Karpas-422 (cell line): ENCODE measurements around the gene SUPT6H. TPM values are rescaled to one million over a fixed set of nuclear protein-coding genes. Genes with fewer than 3 reads are reported as not detected.

ENCODE experiments used
- DNase-seq: peaks from one replicate; pipeline ENCODE4 v3.0.0-alpha.2; 2015
- H2AFZ ChIP-seq: fragments of 200-600 bp; sonication (generic); 2 replicates; pipeline ENCODE4 v1.6.1; 2014; ENCODE audit warnings: antibody characterized with exemption, low read length, mixed read lengths
- H3K27ac ChIP-seq: fragments of 200-600 bp; sonication (generic); 2 replicates; pipeline ENCODE4 v1.5.1; 2014; ENCODE audit warnings: mild to moderate bottlenecking, low read length, moderate library complexity
- H3K27me3 ChIP-seq: fragments of 200-600 bp; sonication (generic); 2 replicates; pipeline ENCODE4 v1.6.1; 2014; ENCODE audit warnings: low read length, mixed read lengths
- H3K36me3 ChIP-seq: fragments of 200-600 bp; sonication (generic); 2 replicates; pipeline ENCODE4 v1.6.1; 2014; ENCODE audit warnings: low read length, mixed read lengths; ENCODE audit not compliant: insufficient read depth
- H3K4me1 ChIP-seq: fragments of 200-600 bp; sonication (generic); 2 replicates; pipeline ENCODE4 v1.6.1; 2014; ENCODE audit warnings: mild to moderate bottlenecking, low read length, mixed read lengths
- H3K4me2 ChIP-seq: fragments of 200-600 bp; sonication (generic); 2 replicates; pipeline ENCODE4 v1.6.1; 2014; ENCODE audit warnings: low read length, low read depth, mild to moderate bottlenecking; ENCODE audit not compliant: poor library complexity, severe bottlenecking
- H3K4me3 ChIP-seq: fragments of 200-600 bp; sonication (generic); 2 replicates; pipeline ENCODE4 v1.5.1; 2014; ENCODE audit warnings: mild to moderate bottlenecking, antibody characterized with exemption, low read length, mixed read lengths
- H3K79me2 ChIP-seq: fragments of 200-600 bp; sonication (generic); 2 replicates; pipeline ENCODE4 v1.6.1; 2014; ENCODE audit warnings: mild to moderate bottlenecking, low read length, mixed read lengths
- H3K9ac ChIP-seq: fragments of 200-600 bp; sonication (generic); 2 replicates; pipeline ENCODE4 v1.6.0; 2014; ENCODE audit warnings: low read length
- H3K9me2 ChIP-seq: fragments of 200-600 bp; sonication (generic), shearing (Covaris generic); replicated peaks from 2 replicates; pipeline ENCODE4 v1.6.0; 2014; ENCODE audit warnings: mild to moderate bottlenecking, low read length, moderate library complexity; ENCODE audit not compliant: insufficient read depth
- H3K9me3 ChIP-seq: fragments of 300-700, 200-600 bp; sonication (generic); 2 replicates; pipeline ENCODE4 v1.6.1; 2014; ENCODE audit warnings: low read length, mixed read lengths
- H4K20me1 ChIP-seq: fragments of 200-600 bp; sonication (generic); 2 replicates; pipeline ENCODE4 v1.6.1; 2014; ENCODE audit warnings: mild to moderate bottlenecking, antibody characterized with exemption, low read length, low read depth; ENCODE audit not compliant: insufficient read depth
- total RNA-seq: library from RNA; depleted of rRNA; stranded (reverse); fragments of >200 nt; shearing (Covaris generic); gene quantifications from 2 replicates; pipeline ENCODE4 v1.2.3, GENCODE V29; 2014; ENCODE audit warnings: low replicate concordance

Gene SUPT6H
- total RNA-seq, 1 experiment from 2014 or later, result 91.5 TPM

DNA sequence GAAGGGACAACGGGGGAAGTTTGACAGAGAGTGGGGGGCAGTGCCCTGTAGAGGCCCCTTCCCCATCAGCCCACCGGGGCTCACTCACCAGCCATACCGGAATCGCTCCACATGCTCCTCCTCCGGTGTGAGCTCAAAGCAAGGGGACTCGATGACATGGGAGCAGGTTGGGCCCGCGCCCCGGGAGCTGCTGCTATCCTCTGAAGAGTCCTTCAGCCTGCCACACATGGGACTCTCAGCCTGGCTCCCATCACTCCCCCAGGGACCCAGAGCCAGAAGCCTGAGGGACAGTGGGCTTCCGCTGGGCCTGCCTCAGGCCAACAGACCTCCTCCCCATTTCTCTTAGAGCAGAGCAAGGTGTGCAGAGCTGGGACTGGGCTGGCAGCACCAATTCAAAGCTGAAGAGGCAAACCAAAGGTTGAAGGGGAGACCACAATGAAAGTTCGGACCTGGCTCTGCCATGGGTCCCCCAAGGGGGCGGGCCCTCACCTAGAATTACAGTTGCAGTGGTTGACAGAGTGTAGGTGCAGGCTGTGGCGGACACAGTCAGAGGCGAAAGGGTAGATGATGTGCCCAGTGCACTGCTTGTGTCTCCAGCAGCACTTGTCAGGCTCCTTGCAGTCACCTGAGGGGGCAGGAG is 42.3 kb downstream of the SUPT6H start:
- no peaks in the 10 kb centered on the region for H4K20me1 ChIP-seq
- no peaks in the 10 kb centered on the region for H3K9me3 ChIP-seq
- no peak overlapping the region for H3K27ac ChIP-seq
- H2AFZ ChIP-seq, result no peak overlapping the region
- no peak overlapping the region for H3K4me3 ChIP-seq
- no peaks in the 10 kb centered on the region for H3K9me2 ChIP-seq
- H3K27me3 ChIP-seq, result no peaks in the 10 kb centered on the region
- no peaks in the 10 kb centered on the region for H3K4me1 ChIP-seq
- H3K36me3 ChIP-seq, result peaks cover 23% of the 10 kb centered on the region; the same call in 1 of the 2 replicates
- DNase-seq, result no peak
- no peak overlapping the region for H3K4me2 ChIP-seq
- no peaks in the 10 kb centered on the region for H3K79me2 ChIP-seq
- H3K9ac ChIP-seq, result no peak overlapping the region

GRCh38 chr17:28705074-28705659 is 43.2 kb downstream of the SUPT6H start:
- H3K9me2 ChIP-seq, result no peaks in the 10 kb centered on the region
- no peaks in the 10 kb centered on the region for H3K9me3 ChIP-seq
- H3K4me3 ChIP-seq, result no peak overlapping the region
- H3K4me1 ChIP-seq, result peaks cover 6% of the 10 kb centered on the region
- no peak overlapping the region for H3K4me2 ChIP-seq
- H3K9ac ChIP-seq, result no peak overlapping the region
- no peaks in the 10 kb centered on the region for H3K27me3 ChIP-seq
- H4K20me1 ChIP-seq, result no peaks in the 10 kb centered on the region
- no peak for DNase-seq
- no peak overlapping the region for H3K27ac ChIP-seq
- peaks cover 17% of the 10 kb centered on the region; the same call in 1 of the 2 replicates for H3K36me3 ChIP-seq
- H2AFZ ChIP-seq, result no peak overlapping the region
- H3K79me2 ChIP-seq, result no peaks in the 10 kb centered on the region

DNA sequence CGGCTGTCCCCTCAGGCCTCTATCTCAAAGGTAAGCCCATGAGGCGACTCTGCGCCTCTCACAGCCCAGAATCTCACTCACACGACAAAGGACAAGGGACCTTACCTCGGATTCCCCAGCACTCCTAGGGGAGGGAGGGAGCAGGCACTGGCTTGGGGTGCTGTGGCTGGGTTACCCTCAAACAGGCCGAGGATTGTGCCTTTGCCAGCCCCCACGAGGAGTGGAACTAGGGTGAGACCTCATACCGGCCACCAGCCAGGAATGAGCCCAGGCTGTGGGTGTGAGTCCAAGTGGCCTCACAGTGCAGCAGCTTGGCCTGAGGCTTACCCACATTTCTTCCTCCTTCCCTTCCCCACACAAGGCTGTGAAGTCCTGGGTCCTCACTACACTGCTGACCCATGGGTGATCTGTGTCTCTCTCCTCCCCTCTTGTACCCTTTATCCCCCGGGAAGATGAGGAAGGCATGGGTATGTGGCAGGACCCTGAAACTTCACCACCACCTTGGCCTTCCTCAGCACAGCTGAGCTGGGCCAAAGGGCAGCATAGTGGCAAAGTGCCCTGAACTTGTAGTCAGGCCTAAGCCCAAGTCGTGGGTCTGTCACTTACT is 43.8 kb downstream of the SUPT6H start:
- H3K27me3 ChIP-seq, result no peaks in the 10 kb centered on the region
- no peak overlapping the region for H3K9ac ChIP-seq
- no peaks in the 10 kb centered on the region for H4K20me1 ChIP-seq
- no peak overlapping the region for H2AFZ ChIP-seq
- H3K79me2 ChIP-seq, result no peaks in the 10 kb centered on the region
- H3K9me2 ChIP-seq, result no peaks in the 10 kb centered on the region
- peaks cover 11% of the 10 kb centered on the region; the same call in 1 of the 2 replicates for H3K36me3 ChIP-seq
- no peak overlapping the region for H3K27ac ChIP-seq
- H3K4me3 ChIP-seq, result no peak overlapping the region
- no peak overlapping the region for H3K4me2 ChIP-seq
- H3K4me1 ChIP-seq, result peaks cover 11% of the 10 kb centered on the region
- no peak for DNase-seq
- no peaks in the 10 kb centered on the region for H3K9me3 ChIP-seq

- Histone ChIP-seq H2AFZ (no peak overlapping the region), H3K27me3 (no peaks in the 10 kb centered on the region), H3K27ac (no peak overlapping the region), H3K9me2 (no peaks in the 10 kb centered on the region), H3K9ac (no peak overlapping the region), H3K36me3 (peaks cover 5% of the 10 kb centered on the region; the same call in 1 of the 2 replicates), H3K4me1 (peaks cover 15% of the 10 kb centered on the region), H3K4me3 (no peak overlapping the region), H4K20me1 (no peaks in the 10 kb centered on the region), H3K9me3 (no peaks in the 10 kb centered on the region), H3K4me2 (no peak overlapping the region), H3K79me2 (no peaks in the 10 kb centered on the region)
- DNase-seq, result no peak
Measured at GRCh38 chr17:28706471-28707338, 44.7 kb downstream of the SUPT6H start.

- DNase-seq, result no peak
- no peak overlapping the region for H3K9ac ChIP-seq
- H3K9me2 ChIP-seq, result no peaks in the 10 kb centered on the region
Measured at GRCh38 chr17:28707339-28707720, 45.3 kb downstream of the SUPT6H start.

DNA sequence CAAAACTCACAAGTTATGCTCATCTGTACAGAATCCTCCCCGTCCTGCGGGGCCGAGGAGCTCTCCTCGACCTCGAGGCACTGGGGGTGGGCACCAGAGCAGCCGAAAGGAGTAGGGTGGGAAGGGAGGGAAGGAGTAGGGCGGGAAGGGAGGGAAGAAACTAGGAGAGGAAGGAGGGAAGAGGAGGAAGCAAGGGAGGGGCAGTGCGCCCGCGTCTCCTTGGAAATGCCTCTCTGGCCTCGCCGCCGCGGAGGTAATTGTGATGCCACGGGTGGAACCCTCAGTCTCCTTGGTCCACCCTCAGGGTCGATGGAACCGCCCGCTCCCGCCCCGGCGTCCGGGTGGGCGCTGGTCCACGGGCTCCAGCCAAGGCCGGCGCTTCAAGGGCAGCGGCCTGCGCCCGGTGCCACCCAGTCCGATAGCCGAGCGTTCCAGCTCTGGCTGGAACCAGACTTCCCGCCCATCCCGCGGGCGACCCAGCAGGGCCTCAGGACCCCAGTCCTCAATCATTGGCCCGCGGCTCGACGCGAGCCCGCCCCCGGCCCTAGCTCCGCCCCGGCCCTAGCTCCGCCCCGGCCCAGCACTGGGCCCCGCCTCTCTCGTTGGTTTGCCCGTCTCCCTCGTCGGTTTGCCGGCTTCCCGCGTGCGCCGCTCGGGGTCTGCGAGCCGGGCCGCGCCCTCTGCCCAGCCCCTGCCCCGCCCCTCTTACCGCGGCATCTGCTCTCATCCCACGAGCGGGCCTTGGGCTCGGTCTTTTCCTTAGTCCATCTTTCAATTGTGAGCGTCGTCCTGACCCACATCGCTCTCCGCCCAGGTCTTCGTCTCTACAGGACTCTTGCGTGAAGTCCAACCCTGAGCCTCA is 49.1 kb downstream of the SUPT6H start:
- Histone ChIP-seq H3K9me2 (no peaks in the 10 kb centered on the region), H3K27ac (peak overlapping the region; percentile 83), H2AFZ (peak overlapping the region; percentile 54; the same call in 1 of the 2 replicates), H3K9me3 (no peaks in the 10 kb centered on the region), H4K20me1 (no peaks in the 10 kb centered on the region), H3K79me2 (no peaks in the 10 kb centered on the region), H3K4me3 (peak overlapping the region; percentile 73), H3K4me1 (peaks cover 26% of the 10 kb centered on the region), H3K36me3 (no peaks in the 10 kb centered on the region), H3K27me3 (no peaks in the 10 kb centered on the region), H3K9ac (peak overlapping the region; percentile 92), H3K4me2 (peak overlapping the region; percentile 97)
- DNase-seq, result peak; percentile 96

More at GRCh38 chr17:28707339-28707720, 45.3 kb downstream of the SUPT6H start:
- Histone ChIP-seq H4K20me1 (no peaks in the 10 kb centered on the region), H3K27ac (no peak overlapping the region), H3K4me2 (no peak overlapping the region), H3K9me3 (no peaks in the 10 kb centered on the region), H3K27me3 (no peaks in the 10 kb centered on the region), H3K36me3 (no peaks in the 10 kb centered on the region; the same call in 1 of the 2 replicates), H3K4me3 (no peak overlapping the region), H3K4me1 (peaks cover 21% of the 10 kb centered on the region), H2AFZ (no peak overlapping the region), H3K79me2 (no peaks in the 10 kb centered on the region)

GRCh38 chr17:28711723-28712031 is 49.7 kb downstream of the SUPT6H start, which contains the start of gene PROCA1:
Gene PROCA1 (minus strand): TSS chr17:28711888. CDS start chr17:28711660, 228 bp downstream.
- Histone ChIP-seq H3K9me2 (no peaks in the 10 kb centered on the region), H3K4me1 (peaks cover 26% of the 10 kb centered on the region), H3K27me3 (no peaks in the 10 kb centered on the region), H3K9me3 (no peaks in the 10 kb centered on the region), H3K4me3 (peak within 1 kb of the TSS; percentile 73), H3K9ac (peak within 1 kb of the TSS; percentile 92), H3K36me3 (no peaks in the 10 kb centered on the region), H4K20me1 (no peaks in the 10 kb centered on the region), H2AFZ (peak within 1 kb of the TSS; percentile 54), H3K27ac (peak within 1 kb of the TSS; percentile 83), H3K79me2 (no peaks in the 10 kb centered on the region), H3K4me2 (peak within 1 kb of the TSS; percentile 97)
- DNase-seq, result peak; percentile 78
